Neuronal stem cell (in vitro differentiated cells): ENCODE measurements around the gene RING1.

Experiments
- DNase-seq: peaks from one replicate; pipeline ENCODE4 v3.0.0-alpha.2; 2013; ENCODE audit warnings: low spot score
- H2AFZ ChIP-seq: one replicate; pipeline ENCODE4 v1.6.1; 2013; ENCODE audit warnings: mild to moderate bottlenecking, low read length, inconsistent platforms
- H2AK5ac ChIP-seq: 2 replicates; pipeline ENCODE4 v1.6.1; 2013; ENCODE audit warnings: low read depth, mild to moderate bottlenecking, inconsistent platforms, low read length, moderate library complexity, mixed read lengths
- H2BK120ac ChIP-seq: 2 replicates; pipeline ENCODE4 v1.6.1; 2013; ENCODE audit warnings: low read depth, mild to moderate bottlenecking, inconsistent platforms, low read length, moderate library complexity, mixed read lengths
- H2BK12ac ChIP-seq: one replicate; pipeline ENCODE4 v1.6.1; 2013; ENCODE audit warnings: low read length, inconsistent platforms
- H2BK15ac ChIP-seq: 2 replicates; pipeline ENCODE4 v1.6.1; 2013; ENCODE audit warnings: mild to moderate bottlenecking, low read length, inconsistent platforms, mixed read lengths
- H2BK5ac ChIP-seq: one replicate; pipeline ENCODE4 v1.6.1; 2013; ENCODE audit warnings: inconsistent platforms, mild to moderate bottlenecking, low read length, moderate library complexity
- H3K14ac ChIP-seq: one replicate; pipeline ENCODE4 v1.6.1; 2013; ENCODE audit warnings: low read length, inconsistent platforms
- H3K18ac ChIP-seq: 2 replicates; pipeline ENCODE4 v1.6.1; 2013; ENCODE audit warnings: low read length, inconsistent platforms
- H3K23ac ChIP-seq: 2 replicates; pipeline ENCODE4 v1.6.1; 2013; ENCODE audit warnings: low read depth, mild to moderate bottlenecking, mixed read lengths, low read length, inconsistent platforms; ENCODE audit not compliant: poor library complexity
- H3K27ac ChIP-seq: replicated peaks from 3 replicates; pipeline ENCODE4 v1.5.1; 2013; ENCODE audit warnings: low read length, inconsistent platforms
- H3K27me3 ChIP-seq, 3 experiments: 2 replicates each; pipeline ENCODE4 v1.6.1; 2013; ENCODE audit warnings: low read length in 3 of 3, mild to moderate bottlenecking in 2 of 3, inconsistent platforms in 1 of 3, low read depth in 1 of 3, mixed read lengths in 1 of 3, moderate library complexity in 1 of 3; ENCODE audit not compliant: control insufficient read depth in 3 of 3, insufficient read depth in 3 of 3
- H3K36me3 ChIP-seq, 2 donors: replicated peaks in 1 of 2; 2 replicates each; pipeline ENCODE4 v1.6.1; 2013; ENCODE audit warnings: low read length in 2 of 2; ENCODE audit not compliant: control insufficient read depth in 2 of 2, insufficient read depth in 2 of 2
- H3K4ac ChIP-seq: 2 replicates; pipeline ENCODE4 v1.6.1; 2013; ENCODE audit warnings: inconsistent platforms, mild to moderate bottlenecking, low read length, moderate library complexity
- H3K4me1 ChIP-seq, 2 donors: 1 replicate in 1 of 2; 2 replicates in 1 of 2; pipeline ENCODE4 v1.6.1; 2013; ENCODE audit warnings: low read length in 2 of 2, low read depth in 1 of 2; ENCODE audit not compliant: control insufficient read depth in 2 of 2, insufficient read depth in 1 of 2
- H3K4me2 ChIP-seq: one replicate; pipeline ENCODE4 v1.6.1; 2013; ENCODE audit warnings: mild to moderate bottlenecking, low read length, inconsistent platforms; ENCODE audit not compliant: insufficient read depth, poor library complexity, severe bottlenecking
- H3K4me3 ChIP-seq, 2 donors: 2 replicates each; pipeline ENCODE4 v1.5.1; 2013; ENCODE audit warnings: low read length in 2 of 2, mild to moderate bottlenecking in 2 of 2, inconsistent platforms in 1 of 2, moderate library complexity in 1 of 2
- H3K79me1 ChIP-seq: one replicate; pipeline ENCODE4 v1.6.1; 2013; ENCODE audit warnings: low read depth, mild to moderate bottlenecking, inconsistent platforms, low read length, moderate library complexity
- H3K9ac ChIP-seq: one replicate; pipeline ENCODE4 v1.6.1; 2013; ENCODE audit warnings: mild to moderate bottlenecking, low read depth, low read length, inconsistent platforms; ENCODE audit not compliant: poor library complexity
- H3K9me3 ChIP-seq, 2 donors: replicated peaks in 1 of 2; 2 replicates each; pipeline versions ENCODE3 to v1.6.1; 2013; ENCODE audit warnings: low read length in 2 of 2, mild to moderate bottlenecking in 2 of 2, inconsistent platforms in 1 of 2, low read depth in 1 of 2, mixed read lengths in 1 of 2, moderate library complexity in 1 of 2; ENCODE audit not compliant: control insufficient read depth in 2 of 2, insufficient read depth in 1 of 2
- H4K8ac ChIP-seq: one replicate; pipeline ENCODE4 v1.6.1; 2013; ENCODE audit warnings: low read depth, mild to moderate bottlenecking, inconsistent platforms, low read length, moderate library complexity
- H4K91ac ChIP-seq: one replicate; pipeline ENCODE4 v1.6.1; 2013; ENCODE audit warnings: low read length, low read depth, mild to moderate bottlenecking, inconsistent platforms; ENCODE audit not compliant: poor library complexity
- WGBS, 2 donors: extraction: QIAGEN DNeasy Blood & Tissue Kit; methylation state at CpG; one replicate each; pipeline ENCODE4 v1.1.7; 2013; ENCODE audit warnings: missing lambda C conversion rate in 2 of 2, mixed read lengths in 1 of 2; ENCODE audit not compliant: insufficient read length in 2 of 2, insufficient replicate concordance in 1 of 2; ENCODE audit errors: extremely low coverage in 2 of 2; 5-methylcytosine and 5-hydroxymethylcytosine counted together

RING1 gene

DNA sequence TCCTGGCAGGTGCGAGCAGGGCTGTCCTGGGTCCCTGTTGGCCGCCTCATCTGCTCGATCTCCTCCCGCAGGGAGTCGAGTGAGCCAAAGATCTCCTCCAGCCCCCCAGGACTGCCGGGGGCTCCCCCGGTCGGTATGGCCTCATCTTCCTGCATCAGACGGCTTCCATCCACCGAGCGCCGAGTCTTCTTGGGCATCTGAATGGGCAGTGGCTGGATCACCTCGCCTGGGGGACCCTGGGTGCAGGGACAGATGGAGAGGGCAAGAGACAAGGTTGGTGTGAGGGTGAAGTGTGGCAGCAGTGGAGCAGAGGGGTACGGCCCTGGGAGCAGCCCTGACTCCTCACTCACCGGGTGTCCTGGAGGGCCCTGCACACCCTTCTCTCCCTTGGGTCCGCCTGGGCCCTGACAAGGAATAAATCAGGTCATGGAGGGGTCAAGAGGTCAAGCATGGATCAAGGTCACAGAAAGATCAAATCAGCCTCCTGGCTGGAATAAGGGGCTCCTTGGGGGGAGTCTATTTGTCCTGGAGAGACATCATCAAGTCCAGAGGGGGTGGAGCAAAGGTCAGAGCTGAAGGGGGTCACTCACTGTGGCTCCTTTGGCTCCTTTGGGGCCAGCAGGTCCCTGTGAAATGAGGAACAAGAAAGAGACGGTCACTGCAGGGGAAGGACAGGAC is 42.6 kb upstream of the RING1 start:
- Histone ChIP-seq H3K9ac (no peak overlapping the region), H4K8ac (no peak overlapping the region), H2AFZ (no peak overlapping the region), H3K27ac (no peak overlapping the region), H2BK120ac (no peak overlapping the region), H3K23ac (peak overlapping the region; percentile 55), H3K4me3 (no peak overlapping the region), H2AK5ac (peak overlapping the region; percentile 74), H2BK12ac (no peak overlapping the region), H2BK5ac (no peak overlapping the region), H3K4me2 (no peak overlapping the region), H3K36me3 (no peaks in the 10 kb centered on the region), H2BK15ac (no peak overlapping the region), H3K18ac (no peak overlapping the region), H3K4ac (no peak overlapping the region), H3K9me3 (no peaks in the 10 kb centered on the region), H3K14ac (no peak overlapping the region), H3K27me3 (peaks cover 0 to 10% (median 10%) of the 10 kb centered on the region in 3 experiments), H3K4me1 (peaks cover 0 to 7% of the 10 kb centered on the region in 2 donors), H3K79me1 (no peaks in the 10 kb centered on the region), H4K91ac (no peak overlapping the region)
- no CpG with 5 or more reads among the region's 17 CpGs for WGBS, 2 donors
- no peak for DNase-seq

DNA sequence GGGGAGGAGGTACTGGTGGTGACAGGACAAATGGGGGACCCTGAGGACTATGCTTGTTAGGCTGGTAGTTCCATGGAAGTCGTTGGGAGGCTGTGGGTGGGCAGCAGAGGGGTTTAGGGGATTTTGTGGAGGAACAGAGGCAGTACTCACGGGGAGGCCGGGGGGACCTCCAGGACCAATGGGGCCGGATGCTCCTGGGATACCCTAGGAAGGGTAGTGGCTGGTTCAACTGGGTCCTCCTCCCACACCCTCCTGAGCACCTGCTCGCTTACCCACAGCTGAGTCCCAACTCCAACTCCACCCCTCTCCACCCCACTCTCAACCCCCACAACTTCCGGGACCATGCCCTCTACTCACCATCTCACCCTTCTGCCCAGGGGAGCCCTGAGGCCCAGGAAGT is 41.9 kb upstream of the RING1 start:
- Histone ChIP-seq H3K9ac (no peak overlapping the region), H3K36me3 (no peaks in the 10 kb centered on the region), H3K9me3 (no peaks in the 10 kb centered on the region), H2BK12ac (no peak overlapping the region), H3K27ac (no peak overlapping the region), H4K91ac (no peak overlapping the region), H2AK5ac (no peak overlapping the region), H4K8ac (no peak overlapping the region), H2BK120ac (no peak overlapping the region), H3K4me2 (no peak overlapping the region), H3K79me1 (no peaks in the 10 kb centered on the region), H3K18ac (no peak overlapping the region), H3K14ac (no peak overlapping the region), H3K27me3 (peaks cover 0 to 10% (median 4%) of the 10 kb centered on the region in 3 experiments), H2AFZ (no peak overlapping the region), H3K4ac (no peak overlapping the region), H2BK5ac (no peak overlapping the region), H3K4me3 (no peak overlapping the region), H2BK15ac (no peak overlapping the region), H3K23ac (no peak overlapping the region), H3K4me1 (peaks cover 0 to 5% of the 10 kb centered on the region in 2 donors)
- WGBS, 2 donors, result no CpG with 5 or more reads among the region's 6 CpGs
- DNase-seq, result no peak

DNA sequence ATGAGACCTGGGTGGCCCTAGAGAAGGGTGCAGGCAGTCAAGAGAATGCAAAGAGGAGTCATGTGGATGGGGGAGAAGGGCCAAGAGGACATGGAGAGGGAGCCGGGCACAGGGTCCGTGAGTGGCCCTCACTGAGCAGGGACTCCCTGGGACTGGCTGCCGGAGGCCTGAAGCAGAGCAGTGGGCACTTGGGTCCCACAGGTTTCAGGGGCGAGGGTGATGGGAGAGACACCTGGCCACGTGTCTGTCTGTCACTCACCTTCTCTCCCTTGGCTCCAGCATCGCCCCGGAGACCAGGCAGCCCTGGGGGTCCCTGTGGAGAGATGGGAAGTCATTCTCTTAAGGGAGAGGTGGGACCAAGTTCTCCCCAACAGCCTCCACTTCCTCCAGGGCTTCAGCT is 41.5 kb upstream of the RING1 start:
- DNase-seq, result no peak
- no peak overlapping the region for H4K91ac ChIP-seq
- no peak overlapping the region for H2BK12ac ChIP-seq
- H3K79me1 ChIP-seq, result no peaks in the 10 kb centered on the region
- H3K27me3 ChIP-seq, result peaks cover 0 to 7% (median 4%) of the 10 kb centered on the region in 3 experiments
- peak overlapping the region; percentile 13 for H3K18ac ChIP-seq
- no peak overlapping the region for H2BK120ac ChIP-seq
- no peak overlapping the region for H3K23ac ChIP-seq
- no peaks in the 10 kb centered on the region for H3K9me3 ChIP-seq
- H3K4ac ChIP-seq, result no peak overlapping the region
- peaks cover 0 to 4% of the 10 kb centered on the region in 2 donors for H3K4me1 ChIP-seq
- H2AK5ac ChIP-seq, result peak overlapping the region; percentile 98
- no peak overlapping the region for H2BK5ac ChIP-seq
- no peaks in the 10 kb centered on the region for H3K36me3 ChIP-seq
- no peak overlapping the region for H3K4me2 ChIP-seq
- H3K14ac ChIP-seq, result no peak overlapping the region
- H2BK15ac ChIP-seq, result peak overlapping the region; percentile 37
- no peak overlapping the region for H2AFZ ChIP-seq
- no peak overlapping the region for H3K27ac ChIP-seq
- no CpG with 5 or more reads among the region's 7 CpGs for WGBS, 2 donors
- H3K9ac ChIP-seq, result no peak overlapping the region
- H4K8ac ChIP-seq, result no peak overlapping the region
- no peak overlapping the region for H3K4me3 ChIP-seq

DNA sequence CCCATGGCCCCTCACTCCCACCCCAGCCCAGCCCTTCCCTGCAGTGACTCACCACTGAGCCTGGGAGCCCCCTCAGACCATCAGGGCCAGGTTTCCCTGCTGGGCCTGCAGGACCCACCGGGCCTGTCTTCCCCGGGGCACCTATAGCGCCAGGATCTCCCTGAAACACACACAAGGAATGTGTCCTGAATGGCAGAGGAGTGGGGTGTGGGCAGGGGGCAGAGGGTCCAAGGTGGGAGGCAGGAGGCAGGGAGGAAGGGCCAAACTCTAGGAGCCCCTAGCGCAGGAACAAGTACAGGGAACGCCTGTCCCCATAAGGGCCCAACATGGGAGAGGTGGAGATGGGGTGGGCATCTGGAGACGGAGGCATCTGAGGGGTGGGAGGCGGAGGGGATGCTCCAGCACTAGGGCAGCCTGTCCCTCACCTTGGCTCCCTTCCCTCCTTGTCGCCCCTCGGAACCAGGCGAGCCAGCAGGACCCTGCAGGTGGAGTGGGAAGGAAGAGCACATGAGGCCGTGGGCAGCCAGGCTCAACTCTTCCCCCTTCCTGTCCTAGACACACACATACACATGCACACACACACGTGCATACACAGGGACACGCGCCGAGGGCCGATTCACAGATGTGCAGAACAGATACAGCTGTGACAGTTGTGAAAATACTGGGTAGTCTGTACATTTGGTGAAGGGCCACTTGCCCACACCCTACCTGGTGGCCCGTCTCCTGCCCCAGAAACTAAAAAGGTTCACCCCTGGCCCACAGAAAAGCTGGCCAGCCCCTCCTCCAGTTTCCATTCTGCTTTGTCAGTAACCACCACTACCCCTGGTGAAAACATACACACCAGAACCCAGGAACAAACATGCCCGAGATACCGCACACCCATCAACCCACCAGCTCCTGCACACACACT is 40.7 kb upstream of the RING1 start:
- Histone ChIP-seq H3K9ac (no peak overlapping the region), H3K79me1 (no peaks in the 10 kb centered on the region), H3K23ac (no peak overlapping the region), H3K4me1 (no peaks in the 10 kb centered on the region), H2BK5ac (no peak overlapping the region), H4K8ac (no peak overlapping the region), H3K36me3 (no peaks in the 10 kb centered on the region), H3K4me2 (no peak overlapping the region), H3K4ac (no peak overlapping the region), H3K9me3 (no peaks in the 10 kb centered on the region), H4K91ac (no peak overlapping the region), H3K14ac (peak overlapping the region; percentile 8), H2BK15ac (peak overlapping the region; percentile 37), H2BK12ac (peak overlapping the region; percentile 84), H3K4me3 (no peak overlapping the region), H3K27me3 (peaks cover 0 to 4% (median 0%) of the 10 kb centered on the region in 3 experiments), H3K18ac (peak overlapping the region; percentile 64), H3K27ac (no peak overlapping the region), H2AFZ (no peak overlapping the region), H2BK120ac (no peak overlapping the region), H2AK5ac (peak overlapping the region; percentile 98)
- WGBS, 2 donors, result no CpG with 5 or more reads among the region's 19 CpGs
- DNase-seq, result no peak
